ENCODE data around the gene SFTA2. TPM values are rescaled to one million over a fixed set of nuclear protein-coding genes. Genes with fewer than 3 reads are reported as not detected.
A peak's percentile ranks its signal among the peaks of the same experiment; 100 is the strongest.

SFTA2 gene
- total and polyA plus RNA-seq, 9 of the 15 experiments (the other 6 are each of a cell fraction or from before 2014, with no cell fraction given): not detected

DNA sequence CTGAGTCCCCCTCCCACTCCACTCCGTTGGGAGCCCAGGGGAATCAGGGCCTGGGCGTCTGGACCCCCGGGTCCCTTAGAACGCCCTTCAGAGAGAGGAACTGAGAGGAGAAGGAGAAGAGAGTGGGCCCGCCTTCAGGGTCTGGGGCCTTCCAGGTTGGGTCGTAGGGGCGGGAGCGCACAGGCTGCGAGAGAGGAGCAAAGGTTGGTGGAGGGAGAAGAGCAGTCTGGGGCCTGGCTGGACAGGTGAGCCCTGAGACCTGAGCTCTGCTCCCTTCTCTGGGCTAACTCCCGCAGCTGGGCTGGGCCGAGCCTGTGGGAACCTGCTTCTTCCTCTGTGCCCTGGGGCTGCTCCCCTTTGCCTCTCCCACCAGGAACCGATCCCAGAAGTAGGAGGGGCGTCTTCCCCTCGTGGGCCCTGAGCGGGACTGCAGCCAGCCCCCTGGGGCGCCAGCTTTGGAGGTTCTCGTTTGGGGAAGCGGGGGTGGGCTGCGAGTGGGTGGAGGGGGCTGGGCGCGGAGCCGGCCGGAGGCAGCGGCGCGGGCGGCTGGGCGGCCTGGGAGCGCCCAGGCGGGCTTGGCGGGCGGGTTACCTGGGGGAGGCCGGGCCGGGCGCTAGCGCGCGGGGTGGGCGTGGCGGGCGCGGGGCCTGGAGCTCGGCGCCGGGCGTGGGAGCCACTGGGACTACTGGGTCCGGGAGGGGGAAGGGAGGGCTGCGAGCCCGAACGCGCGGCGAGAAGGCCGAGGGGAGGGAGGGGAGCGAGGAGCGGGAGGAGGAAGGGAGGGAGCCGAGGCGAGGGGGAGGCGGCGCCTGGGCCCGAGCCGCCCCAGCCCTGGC lies 48.1 kb downstream of the SFTA2 start, which contains the start of gene DDR1 (continued):
- TF ChIP-seq, protein P1, sequence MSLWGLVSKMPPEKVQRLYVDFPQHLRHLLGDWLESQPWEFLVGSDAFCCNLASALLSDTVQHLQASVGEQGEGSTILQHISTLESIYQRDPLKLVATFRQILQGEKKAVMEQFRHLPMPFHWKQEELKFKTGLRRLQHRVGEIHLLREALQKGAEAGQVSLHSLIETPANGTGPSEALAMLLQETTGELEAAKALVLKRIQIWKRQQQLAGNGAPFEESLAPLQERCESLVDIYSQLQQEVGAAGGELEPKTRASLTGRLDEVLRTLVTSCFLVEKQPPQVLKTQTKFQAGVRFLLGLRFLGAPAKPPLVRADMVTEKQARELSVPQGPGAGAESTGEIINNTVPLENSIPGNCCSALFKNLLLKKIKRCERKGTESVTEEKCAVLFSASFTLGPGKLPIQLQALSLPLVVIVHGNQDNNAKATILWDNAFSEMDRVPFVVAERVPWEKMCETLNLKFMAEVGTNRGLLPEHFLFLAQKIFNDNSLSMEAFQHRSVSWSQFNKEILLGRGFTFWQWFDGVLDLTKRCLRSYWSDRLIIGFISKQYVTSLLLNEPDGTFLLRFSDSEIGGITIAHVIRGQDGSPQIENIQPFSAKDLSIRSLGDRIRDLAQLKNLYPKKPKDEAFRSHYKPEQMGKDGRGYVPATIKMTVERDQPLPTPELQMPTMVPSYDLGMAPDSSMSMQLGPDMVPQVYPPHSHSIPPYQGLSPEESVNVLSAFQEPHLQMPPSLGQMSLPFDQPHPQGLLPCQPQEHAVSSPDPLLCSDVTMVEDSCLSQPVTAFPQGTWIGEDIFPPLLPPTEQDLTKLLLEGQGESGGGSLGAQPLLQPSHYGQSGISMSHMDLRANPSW (CRISPR knock-in tag; IDR thresholded peaks at IDR 0.05): no peak
- no peak for TF ChIP-seq ETS2 (tag; IDR thresholded peaks at IDR 0.05; ENCODE audit: borderline replicate concordance, poor library complexity, severe bottlenecking)
- TF ChIP-seq, protein P2, sequence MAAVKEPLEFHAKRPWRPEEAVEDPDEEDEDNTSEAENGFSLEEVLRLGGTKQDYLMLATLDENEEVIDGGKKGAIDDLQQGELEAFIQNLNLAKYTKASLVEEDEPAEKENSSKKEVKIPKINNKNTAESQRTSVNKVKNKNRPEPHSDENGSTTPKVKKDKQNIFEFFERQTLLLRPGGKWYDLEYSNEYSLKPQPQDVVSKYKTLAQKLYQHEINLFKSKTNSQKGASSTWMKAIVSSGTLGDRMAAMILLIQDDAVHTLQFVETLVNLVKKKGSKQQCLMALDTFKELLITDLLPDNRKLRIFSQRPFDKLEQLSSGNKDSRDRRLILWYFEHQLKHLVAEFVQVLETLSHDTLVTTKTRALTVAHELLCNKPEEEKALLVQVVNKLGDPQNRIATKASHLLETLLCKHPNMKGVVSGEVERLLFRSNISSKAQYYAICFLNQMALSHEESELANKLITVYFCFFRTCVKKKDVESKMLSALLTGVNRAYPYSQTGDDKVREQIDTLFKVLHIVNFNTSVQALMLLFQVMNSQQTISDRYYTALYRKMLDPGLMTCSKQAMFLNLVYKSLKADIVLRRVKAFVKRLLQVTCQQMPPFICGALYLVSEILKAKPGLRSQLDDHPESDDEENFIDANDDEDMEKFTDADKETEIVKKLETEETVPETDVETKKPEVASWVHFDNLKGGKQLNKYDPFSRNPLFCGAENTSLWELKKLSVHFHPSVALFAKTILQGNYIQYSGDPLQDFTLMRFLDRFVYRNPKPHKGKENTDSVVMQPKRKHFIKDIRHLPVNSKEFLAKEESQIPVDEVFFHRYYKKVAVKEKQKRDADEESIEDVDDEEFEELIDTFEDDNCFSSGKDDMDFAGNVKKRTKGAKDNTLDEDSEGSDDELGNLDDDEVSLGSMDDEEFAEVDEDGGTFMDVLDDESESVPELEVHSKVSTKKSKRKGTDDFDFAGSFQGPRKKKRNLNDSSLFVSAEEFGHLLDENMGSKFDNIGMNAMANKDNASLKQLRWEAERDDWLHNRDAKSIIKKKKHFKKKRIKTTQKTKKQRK (IDR thresholded peaks at IDR 0.05; ENCODE audit: borderline replicate concordance, low read depth, low read length): no peak
- TF ChIP-seq PTTG1 (tag; IDR thresholded peaks at IDR 0.05; ENCODE audit: low read depth): no peak
- no peak for TF ChIP-seq TAL1 (IDR thresholded peaks at IDR 0.05)
- peak; percentile 57 for TF ChIP-seq CXXC5 (CRISPR knock-in tag; IDR thresholded peaks at IDR 0.05)
- no peak for TF ChIP-seq IFI16 (CRISPR knock-in tag; IDR thresholded peaks at IDR 0.05)
- no peak for TF ChIP-seq ZBTB17 (CRISPR knock-in tag; IDR thresholded peaks at IDR 0.05)
- TF ChIP-seq ZSCAN32 (CRISPR knock-in tag; IDR thresholded peaks at IDR 0.05): no peak
- TF ChIP-seq, protein P3, sequence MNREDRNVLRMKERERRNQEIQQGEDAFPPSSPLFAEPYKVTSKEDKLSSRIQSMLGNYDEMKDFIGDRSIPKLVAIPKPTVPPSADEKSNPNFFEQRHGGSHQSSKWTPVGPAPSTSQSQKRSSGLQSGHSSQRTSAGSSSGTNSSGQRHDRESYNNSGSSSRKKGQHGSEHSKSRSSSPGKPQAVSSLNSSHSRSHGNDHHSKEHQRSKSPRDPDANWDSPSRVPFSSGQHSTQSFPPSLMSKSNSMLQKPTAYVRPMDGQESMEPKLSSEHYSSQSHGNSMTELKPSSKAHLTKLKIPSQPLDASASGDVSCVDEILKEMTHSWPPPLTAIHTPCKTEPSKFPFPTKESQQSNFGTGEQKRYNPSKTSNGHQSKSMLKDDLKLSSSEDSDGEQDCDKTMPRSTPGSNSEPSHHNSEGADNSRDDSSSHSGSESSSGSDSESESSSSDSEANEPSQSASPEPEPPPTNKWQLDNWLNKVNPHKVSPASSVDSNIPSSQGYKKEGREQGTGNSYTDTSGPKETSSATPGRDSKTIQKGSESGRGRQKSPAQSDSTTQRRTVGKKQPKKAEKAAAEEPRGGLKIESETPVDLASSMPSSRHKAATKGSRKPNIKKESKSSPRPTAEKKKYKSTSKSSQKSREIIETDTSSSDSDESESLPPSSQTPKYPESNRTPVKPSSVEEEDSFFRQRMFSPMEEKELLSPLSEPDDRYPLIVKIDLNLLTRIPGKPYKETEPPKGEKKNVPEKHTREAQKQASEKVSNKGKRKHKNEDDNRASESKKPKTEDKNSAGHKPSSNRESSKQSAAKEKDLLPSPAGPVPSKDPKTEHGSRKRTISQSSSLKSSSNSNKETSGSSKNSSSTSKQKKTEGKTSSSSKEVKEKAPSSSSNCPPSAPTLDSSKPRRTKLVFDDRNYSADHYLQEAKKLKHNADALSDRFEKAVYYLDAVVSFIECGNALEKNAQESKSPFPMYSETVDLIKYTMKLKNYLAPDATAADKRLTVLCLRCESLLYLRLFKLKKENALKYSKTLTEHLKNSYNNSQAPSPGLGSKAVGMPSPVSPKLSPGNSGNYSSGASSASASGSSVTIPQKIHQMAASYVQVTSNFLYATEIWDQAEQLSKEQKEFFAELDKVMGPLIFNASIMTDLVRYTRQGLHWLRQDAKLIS (CRISPR knock-in tag; IDR thresholded peaks at IDR 0.05): 0 out of 2 replicates have a peak, but pooled peaks have one; percentile 2
- TF ChIP-seq HDGF (IDR thresholded peaks at IDR 0.05): no peak
- TF ChIP-seq SRF (CRISPR knock-in tag; IDR thresholded peaks at IDR 0.05): no peak
- TF ChIP-seq PHB2 (IDR thresholded peaks at IDR 0.05; ENCODE audit: low read depth): no peak
- TF ChIP-seq NR2C1 (IDR thresholded peaks at IDR 0.05): no peak
- TF ChIP-seq NR2C1 (tag; IDR thresholded peaks at IDR 0.05): no peak
- TF ChIP-seq ZNF175 (CRISPR knock-in tag; IDR thresholded peaks at IDR 0.05; ENCODE audit: low read depth): no peak
- no peak for TF ChIP-seq ZNF41 (CRISPR knock-in tag; conservative IDR thresholded peaks at IDR 0.05)
- 0 out of 2 replicates have a peak, but pooled peaks have one; percentile 45 for TF ChIP-seq RBFOX2 (IDR thresholded peaks at IDR 0.05; ENCODE audit: low read depth, low read length)

Data from K562 (cell line).